ENCODE results near the gene USP40. TPM values are rescaled to one million over a fixed set of nuclear protein-coding genes. Genes with fewer than 3 reads are reported as not detected.

Gene USP40
- total and polyA plus RNA-seq, 5 experiments from 2014 or later = 6.0 to 19.9 (median 9.4) TPM

- H3K9me3 Mint-ChIP-seq = no peaks in the 10 kb centered on the region
- POLR2A ChIA-PET = no interaction called here
- H3K27me3 Mint-ChIP-seq = no peaks in the 10 kb centered on the region
- no peak overlapping the region for H3K4me3 Mint-ChIP-seq
- H3K36me3 Mint-ChIP-seq = peaks cover 0 to 72% (median 35%) of the 10 kb centered on the region in 3 donors
- H3K27ac Mint-ChIP-seq = peak overlapping the region in 1 of 10 donors; percentile 14
- no peak for DNase-seq
- H3K4me1 Mint-ChIP-seq = peaks cover 0 to 3% (median 0%) of the 10 kb centered on the region in 4 donors
- no peak for ATAC-seq
These were observed 77.4 kb downstream of the USP40 start for GRCh38 chr2:233489143-233489542.

- Mint-ChIP-seq H3K4me3 (no peak overlapping the region), H3K36me3 (peaks cover 0 to 74% (median 38%) of the 10 kb centered on the region in 3 donors), H3K27ac (no peak overlapping the region), H3K9me3 (no peaks in the 10 kb centered on the region), H3K27me3 (no peaks in the 10 kb centered on the region), H3K4me1 (peaks cover 0 to 3% (median 0%) of the 10 kb centered on the region in 4 donors)
- no peak for ATAC-seq
- POLR2A ChIA-PET = no interaction called here
- no peak for DNase-seq
These were observed 78.7 kb downstream of the USP40 start for GRCh38 chr2:233487748-233488345.

GRCh38 chr2:233486778-233487552, 79.6 kb downstream of the USP40 start:
- Mint-ChIP-seq H3K27me3 (no peaks in the 10 kb centered on the region), H3K36me3 (peaks cover 0 to 75% (median 35%) of the 10 kb centered on the region in 3 donors), H3K9me3 (no peaks in the 10 kb centered on the region), H3K4me1 (peaks cover 0 to 3% (median 0%) of the 10 kb centered on the region in 4 donors), H3K4me3 (no peak overlapping the region), H3K27ac (peak overlapping the region in 2 of 10 donors; percentile 76 to 90)
- POLR2A ChIA-PET = no interaction called here
- no peak for ATAC-seq
- DNase-seq = no peak

GRCh38 chr2:233486357-233486756, 80.2 kb downstream of the USP40 start:
- no peaks in the 10 kb centered on the region for H3K9me3 Mint-ChIP-seq
- POLR2A ChIA-PET = no interaction called here
- peaks cover 0 to 3% (median 0%) of the 10 kb centered on the region in 4 donors for H3K4me1 Mint-ChIP-seq
- no peaks in the 10 kb centered on the region for H3K27me3 Mint-ChIP-seq
- H3K4me3 Mint-ChIP-seq = peak overlapping the region in 1 of 10 donors; percentile 25
- H3K27ac Mint-ChIP-seq = peak overlapping the region in 2 of 10 donors; percentile 76 to 90
- ATAC-seq (no peak), DNase-seq (no peak)
- peaks cover 0 to 75% (median 30%) of the 10 kb centered on the region in 3 donors for H3K36me3 Mint-ChIP-seq

- Mint-ChIP-seq H3K4me1 (peaks cover 0 to 3% (median 0%) of the 10 kb centered on the region in 4 donors), H3K27me3 (no peaks in the 10 kb centered on the region), H3K36me3 (peaks cover 0 to 74% (median 26%) of the 10 kb centered on the region in 3 donors), H3K27ac (peak overlapping the region in 3 of 10 donors; percentile 62 to 90 (median 76)), H3K4me3 (no peak overlapping the region), H3K9me3 (no peaks in the 10 kb centered on the region)
- POLR2A ChIA-PET = no interaction called here
- ATAC-seq = no peak
- DNase-seq = no peak
These were observed 80.9 kb downstream of the USP40 start for GRCh38 chr2:233485726-233486125.

- Mint-ChIP-seq H3K4me3 (no peak overlapping the region), H3K27ac (peak overlapping the region in 3 of 10 donors; percentile 21 to 84 (median 53)), H3K36me3 (peaks cover 0 to 56% (median 17%) of the 10 kb centered on the region in 3 donors), H3K27me3 (no peaks in the 10 kb centered on the region), H3K9me3 (no peaks in the 10 kb centered on the region), H3K4me1 (peaks cover 0 to 7% (median 0%) of the 10 kb centered on the region in 4 donors)
- DNase-seq (no peak), ATAC-seq (no peak)
- POLR2A ChIA-PET = no interaction called here
These were observed 84.0 kb downstream of the USP40 start for GRCh38 chr2:233482616-233483015.

- no peak for ATAC-seq
- no peak overlapping the region for H3K4me3 Mint-ChIP-seq
- POLR2A ChIA-PET = no interaction called here
- H3K9me3 Mint-ChIP-seq = no peaks in the 10 kb centered on the region
- DNase-seq = no peak
- peaks cover 0 to 60% (median 19%) of the 10 kb centered on the region in 3 donors for H3K36me3 Mint-ChIP-seq
- peaks cover 0 to 5% (median 0%) of the 10 kb centered on the region in 4 donors for H3K4me1 Mint-ChIP-seq
- peak overlapping the region in 5 of 10 donors; percentile 11 to 66 (median 62) for H3K27ac Mint-ChIP-seq
- H3K27me3 Mint-ChIP-seq = no peaks in the 10 kb centered on the region
These were observed 85.0 kb downstream of the USP40 start for GRCh38 chr2:233481368-233482142.

- peaks cover 0 to 3% (median 0%) of the 10 kb centered on the region in 4 donors for H3K4me1 Mint-ChIP-seq
- H3K36me3 Mint-ChIP-seq = peaks cover 0 to 59% (median 19%) of the 10 kb centered on the region in 3 donors
- ATAC-seq (no peak), DNase-seq (no peak)
- H3K4me3 Mint-ChIP-seq = no peak overlapping the region
- peak overlapping the region in 4 of 10 donors; percentile 25 to 76 (median 58) for H3K27ac Mint-ChIP-seq
- no peaks in the 10 kb centered on the region for H3K9me3 Mint-ChIP-seq
- POLR2A ChIA-PET = no interaction called here
- no peaks in the 10 kb centered on the region for H3K27me3 Mint-ChIP-seq
These were observed 85.9 kb downstream of the USP40 start for GRCh38 chr2:233480490-233481202.

GRCh38 chr2:233479616-233480489, 86.7 kb downstream of the USP40 start:
- POLR2A ChIA-PET = no interaction called here
- H3K4me3 Mint-ChIP-seq = peak overlapping the region in 1 of 10 donors; percentile 60
- peaks cover 0 to 52% (median 12%) of the 10 kb centered on the region in 3 donors for H3K36me3 Mint-ChIP-seq
- ATAC-seq = no peak
- no peaks in the 10 kb centered on the region for H3K9me3 Mint-ChIP-seq
- peaks cover 0 to 3% (median 0%) of the 10 kb centered on the region in 4 donors for H3K4me1 Mint-ChIP-seq
- peak overlapping the region in 5 of 10 donors; percentile 37 to 76 (median 59) for H3K27ac Mint-ChIP-seq
- no peak for DNase-seq
- H3K27me3 Mint-ChIP-seq = no peaks in the 10 kb centered on the region

GRCh38 chr2:233477548-233478433, 88.8 kb downstream of the USP40 start:
- ATAC-seq (no peak), DNase-seq (no peak)
- no peaks in the 10 kb centered on the region for H3K9me3 Mint-ChIP-seq
- peaks cover 3 to 39% (median 5%) of the 10 kb centered on the region in 3 donors for H3K36me3 Mint-ChIP-seq
- peaks cover 0 to 5% (median 0%) of the 10 kb centered on the region in 4 donors for H3K4me1 Mint-ChIP-seq
- no peak overlapping the region for H3K4me3 Mint-ChIP-seq
- peak overlapping the region in 2 of 10 donors; percentile 9 for H3K27ac Mint-ChIP-seq
- POLR2A ChIA-PET = no interaction called here
- H3K27me3 Mint-ChIP-seq = no peaks in the 10 kb centered on the region

All from naive thymus-derived CD8-positive, alpha-beta T cell (primary cell).